IPS-18c (cell line): ENCODE data around the gene RASSF7.
A peak's percentile ranks its signal among the peaks of the same experiment; 100 is the strongest.

Experiments
- H3K4me3 ChIP-seq: 2 replicates; pipeline ENCODE4 v1.7.0; 2013; ENCODE audit warnings: low read depth, mild to moderate bottlenecking, low read length, moderate library complexity; ENCODE audit not compliant: insufficient read depth
- H3K9me3 ChIP-seq: one replicate; pipeline ENCODE4 v1.6.1; 2013; ENCODE audit warnings: mild to moderate bottlenecking, low read length, moderate library complexity; ENCODE audit not compliant: control insufficient read depth, insufficient read depth

Gene RASSF7

GRCh38 chr11:530960-531831 lies 29.6 kb upstream of the RASSF7 start:
- H3K9me3 ChIP-seq = no peaks in the 10 kb centered on the region

GRCh38 chr11:531919-532526 lies 28.7 kb upstream of the RASSF7 start:
- no peak overlapping the region for H3K4me3 ChIP-seq
- H3K9me3 ChIP-seq = no peaks in the 10 kb centered on the region

More at GRCh38 chr11:530960-531831, 29.6 kb upstream of the RASSF7 start:
- H3K4me3 ChIP-seq = no peak overlapping the region

DNA sequence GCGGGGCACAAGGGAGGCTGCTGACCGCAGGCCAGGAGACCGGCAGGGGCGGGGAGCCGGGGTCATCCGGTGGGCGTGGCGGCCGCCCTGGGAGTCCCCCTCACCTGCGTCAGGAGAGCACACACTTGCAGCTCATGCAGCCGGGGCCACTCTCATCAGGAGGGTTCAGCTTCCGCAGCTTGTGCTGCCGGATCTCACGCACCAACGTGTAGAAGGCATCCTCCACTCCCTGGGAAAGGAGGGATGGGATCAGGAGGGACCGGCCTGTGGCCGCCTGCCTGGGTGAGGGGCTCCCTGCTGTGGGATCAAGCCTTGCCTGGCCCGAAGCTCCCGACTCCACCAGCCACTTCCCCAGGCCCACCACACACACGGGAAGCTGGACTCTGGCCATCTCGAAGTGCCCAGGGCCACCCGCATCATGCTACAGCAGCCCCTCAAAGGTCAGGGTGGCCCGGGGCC lies 28.2 kb upstream of the RASSF7 start:
- Histone ChIP-seq H3K9me3 (no peaks in the 10 kb centered on the region), H3K4me3 (no peak overlapping the region)

DNA sequence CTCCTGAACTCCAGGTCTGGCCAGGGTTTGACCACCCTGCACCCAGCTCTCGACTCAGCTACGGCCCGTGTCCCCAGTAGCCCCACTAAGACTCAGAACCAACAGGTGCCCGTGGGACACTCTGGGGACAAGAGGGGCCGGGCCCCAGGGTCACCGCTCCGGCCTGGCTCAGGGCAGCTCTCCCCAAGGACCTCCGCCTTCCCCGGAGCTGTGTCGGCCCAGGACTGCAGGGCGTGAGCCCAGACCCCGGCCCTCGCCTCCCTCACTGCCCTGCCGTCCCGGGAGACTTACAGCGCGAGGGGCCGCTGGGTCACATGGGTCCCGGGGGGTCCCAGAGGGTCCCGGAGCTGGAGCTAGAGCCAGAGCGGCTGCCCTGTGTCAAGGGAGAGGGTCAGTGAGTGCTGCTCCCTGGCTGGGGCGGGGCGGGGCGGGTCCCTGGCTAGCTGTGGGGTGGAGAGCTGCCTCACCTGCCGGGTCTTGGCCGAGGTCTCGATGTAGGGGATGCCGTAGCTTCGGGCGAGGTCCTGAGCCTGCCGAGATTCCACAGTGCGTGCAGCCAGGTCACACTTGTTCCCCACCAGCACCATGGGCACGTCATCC lies 27.7 kb upstream of the RASSF7 start:
- no peaks in the 10 kb centered on the region for H3K9me3 ChIP-seq
- no peak overlapping the region for H3K4me3 ChIP-seq

DNA sequence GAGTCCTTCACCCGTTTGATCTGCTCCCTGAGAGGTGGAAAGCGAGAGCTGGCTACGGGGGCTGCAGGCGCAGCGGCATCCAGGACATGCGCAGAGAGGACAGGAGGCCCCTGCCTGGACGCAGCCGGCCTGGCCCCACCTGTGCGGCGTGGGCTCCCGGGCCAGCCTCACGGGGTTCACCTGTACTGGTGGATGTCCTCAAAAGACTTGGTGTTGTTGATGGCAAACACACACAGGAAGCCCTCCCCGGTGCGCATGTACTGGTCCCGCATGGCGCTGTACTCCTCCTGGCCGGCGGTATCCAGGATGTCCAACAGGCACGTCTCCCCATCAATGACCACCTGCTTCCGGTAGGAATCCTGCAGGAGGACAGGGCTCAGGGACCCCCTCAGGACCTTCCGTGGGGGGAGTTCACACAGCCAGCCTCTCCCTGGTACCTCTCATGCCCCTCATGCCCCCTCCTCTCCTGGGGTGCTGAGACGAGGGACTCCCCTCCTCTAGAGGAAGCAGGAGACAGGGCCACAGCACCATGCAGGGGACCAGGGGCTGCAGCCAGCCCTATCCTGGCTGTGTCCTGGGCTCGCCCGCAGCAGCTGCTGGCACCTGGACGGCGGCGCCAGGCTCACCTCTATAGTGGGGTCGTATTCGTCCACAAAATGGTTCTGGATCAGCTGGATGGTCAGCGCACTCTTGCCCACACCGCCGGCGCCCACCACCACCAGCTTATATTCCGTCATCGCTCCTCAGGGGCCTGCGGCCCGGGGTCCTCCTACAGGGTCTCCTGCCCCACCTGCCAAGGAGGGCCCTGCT lies 27.0 kb upstream of the RASSF7 start:
- peak overlapping the region; percentile 80; the same call in 1 of the 2 replicates for H3K4me3 ChIP-seq
- no peaks in the 10 kb centered on the region for H3K9me3 ChIP-seq

GRCh38 chr11:534396-535209 lies 26.2 kb upstream of the RASSF7 start:
- no peaks in the 10 kb centered on the region for H3K9me3 ChIP-seq
- peak overlapping the region; percentile 80 for H3K4me3 ChIP-seq

DNA sequence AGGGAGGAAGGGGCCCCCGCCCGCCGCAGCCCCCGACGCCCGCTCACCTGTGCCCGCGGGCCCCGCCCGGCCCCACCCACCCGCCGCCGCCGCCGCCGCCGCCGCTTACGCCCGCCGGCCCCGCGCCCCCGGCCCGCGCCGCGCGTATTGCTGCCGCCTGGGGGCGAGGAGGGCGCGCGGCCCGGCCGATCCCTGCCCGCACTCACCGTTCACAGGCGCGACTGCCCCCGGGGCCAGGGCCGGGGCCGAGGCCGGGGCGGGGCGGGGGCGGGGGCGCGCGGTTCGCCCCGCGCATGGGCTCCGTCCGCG lies 25.6 kb upstream of the RASSF7 start:
- Histone ChIP-seq H3K9me3 (no peaks in the 10 kb centered on the region), H3K4me3 (peak overlapping the region; percentile 80; the same call in 1 of the 2 replicates)

DNA sequence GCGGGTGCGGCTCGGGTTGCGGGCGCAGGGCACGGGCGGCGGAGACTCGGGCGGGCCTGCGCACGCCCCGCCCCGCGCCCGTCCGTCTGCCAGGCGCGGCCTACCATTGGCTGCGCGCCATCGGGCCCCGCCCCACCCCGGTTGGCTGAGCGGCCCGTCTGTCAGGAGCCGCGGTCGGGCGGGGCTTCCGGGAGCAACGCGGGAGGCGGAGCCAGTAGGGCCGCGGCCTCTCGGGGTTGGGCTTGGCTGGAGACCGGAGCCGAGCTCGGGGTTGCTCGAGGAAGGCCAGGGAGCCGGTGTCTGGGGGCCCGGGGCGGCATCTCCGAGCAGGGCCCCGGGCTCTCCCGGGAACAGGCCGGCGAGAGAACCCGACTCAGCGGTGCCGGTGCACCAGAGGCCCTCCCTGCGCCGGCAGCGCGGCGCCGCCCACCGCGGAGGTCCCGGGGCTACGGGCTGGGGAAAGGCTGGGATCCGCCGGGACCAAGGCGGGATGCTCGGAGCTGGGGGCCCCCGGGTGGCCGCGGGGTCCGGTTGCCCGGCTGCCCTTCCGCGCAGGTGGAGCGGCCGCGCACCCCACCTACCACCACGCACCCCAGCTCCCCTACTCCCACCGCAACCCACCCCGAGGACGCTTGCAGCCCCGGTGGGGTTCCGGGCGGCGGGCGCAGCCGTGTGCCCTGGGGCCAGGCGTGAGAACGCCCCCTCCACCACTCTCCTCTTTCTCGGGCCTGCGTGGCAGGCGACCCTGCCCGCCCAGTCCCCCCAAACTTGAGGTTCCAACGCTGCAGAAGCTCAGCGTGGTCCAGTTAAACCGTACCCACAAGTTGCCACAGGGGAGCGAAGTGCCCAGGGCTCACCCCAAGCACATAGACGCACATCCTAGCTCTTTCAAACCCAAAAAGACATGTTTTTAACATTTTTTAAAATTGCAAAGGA lies 25.0 kb upstream of the RASSF7 start, which contains the start of gene HRAS:
Gene HRAS, minus strand, starts transcription at position 58 of the 936 bp plus-strand sequence.
- Histone ChIP-seq H3K4me3 (peak within 1 kb of the TSS; percentile 87), H3K9me3 (no peaks in the 10 kb centered on the region)

- peak within 1 kb of the TSS; percentile 52 for H3K4me3 ChIP-seq
Observed at GRCh38 chr11:536841-537621, 23.7 kb upstream of the RASSF7 start, which contains the start of gene LRRC56. TSS of gene LRRC56 (plus strand) at chr11:537527. CDS start at chr11:540685, 3,158 bp downstream.

GRCh38 chr11:537622-538430 lies 22.9 kb upstream of the RASSF7 start:
- H3K9me3 ChIP-seq = no peaks in the 10 kb centered on the region
- H3K4me3 ChIP-seq = peak overlapping the region; percentile 52

More at GRCh38 chr11:536841-537621, 23.7 kb upstream of the RASSF7 start, which contains the start of gene LRRC56:
- H3K9me3 ChIP-seq = no peaks in the 10 kb centered on the region

GRCh38 chr11:538431-539051 lies 22.2 kb upstream of the RASSF7 start:
- Histone ChIP-seq H3K9me3 (no peaks in the 10 kb centered on the region), H3K4me3 (0 out of 2 replicates have a peak overlapping the region, but pooled peaks have one; percentile 15)

- no peak overlapping the region for H3K4me3 ChIP-seq
- H3K9me3 ChIP-seq = no peaks in the 10 kb centered on the region
Observed at GRCh38 chr11:539971-540481, 20.7 kb upstream of the RASSF7 start.

- no peaks in the 10 kb centered on the region for H3K9me3 ChIP-seq
- no peak overlapping the region for H3K4me3 ChIP-seq
Observed at GRCh38 chr11:540583-541432, 20.0 kb upstream of the RASSF7 start.
